HG03565 (cell line): ENCODE data around the gene AGO4.
"Not testable (repeated sequence)": the region's sequence is repeated elsewhere in the genome, so short reads cannot be mapped to it uniquely, and the experiment has no call there.

Experiments used
- ATAC-seq: cut with Tn5 transposase; IDR thresholded peaks from one replicate; pipeline ENCODE4 v1.9.1; 2021; ENCODE audit warnings: mild to moderate bottlenecking, moderate library complexity; ENCODE audit not compliant: unreplicated experiment

AGO4 gene

DNA sequence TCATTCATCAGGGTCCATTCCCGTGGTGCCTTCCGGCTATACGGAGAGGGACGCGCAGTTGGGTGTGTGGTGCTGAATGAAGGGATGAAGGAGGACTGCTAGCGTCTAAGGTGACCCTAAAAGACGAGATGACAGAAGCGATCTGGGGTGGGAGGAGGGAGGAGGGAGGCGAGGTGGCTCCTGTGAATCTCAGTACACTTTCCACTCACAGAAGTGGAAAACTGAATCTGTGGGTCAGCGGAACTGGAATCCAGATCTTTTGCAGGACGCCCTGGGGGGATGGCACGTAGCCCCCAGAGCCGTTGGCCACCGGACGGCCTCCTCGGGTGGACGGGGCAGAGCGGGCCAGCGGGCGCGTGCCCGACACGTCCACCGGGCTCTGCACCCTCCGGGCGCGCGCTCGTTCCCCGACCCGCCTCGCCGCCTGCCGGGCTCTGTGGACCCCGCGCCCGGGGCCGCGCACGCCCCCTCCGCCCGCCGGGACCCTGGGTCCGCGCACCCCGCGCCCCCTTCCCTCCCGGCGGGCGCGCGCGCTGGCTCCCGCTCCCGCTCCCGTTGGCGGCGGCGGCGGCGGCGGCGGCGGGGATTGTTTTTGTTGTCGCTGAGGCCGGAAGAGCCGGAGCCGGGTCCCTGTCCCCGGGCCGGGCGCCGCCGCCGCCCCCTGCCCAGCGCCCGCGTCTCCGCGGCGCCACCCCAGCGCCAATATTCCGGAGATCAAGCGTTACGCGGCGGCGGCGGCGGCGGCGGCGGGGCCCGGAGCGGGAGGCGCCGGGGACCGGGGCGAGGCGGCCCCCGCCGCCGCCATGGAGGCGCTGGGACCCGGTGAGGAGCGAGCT, at the start of gene AGO4:
Gene AGO4, plus strand, starts transcription at position 403 of the 836 bp plus-strand sequence. Its CDS starts 401 bp downstream, at position 804.
- no peak for ATAC-seq

DNA sequence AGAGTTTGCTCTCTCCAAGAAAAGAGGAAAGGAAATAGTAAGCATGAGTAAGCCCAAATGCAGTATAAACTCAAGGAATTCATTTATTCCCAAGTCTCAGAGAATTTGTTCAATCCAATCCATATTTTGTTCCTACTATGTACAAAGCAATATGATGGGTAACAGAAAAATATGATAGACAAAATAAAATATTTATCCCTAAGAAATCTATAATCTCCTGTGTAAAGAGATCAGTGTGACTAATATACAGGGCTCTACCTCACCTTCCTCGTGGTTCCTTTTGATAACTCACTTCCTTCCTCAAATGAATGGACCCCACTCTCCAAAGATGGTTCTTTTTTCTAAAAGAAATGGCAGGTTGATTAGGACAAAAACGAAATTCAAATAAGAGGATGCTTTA, 45.7 kb upstream of the AGO4 start:
- no peak for ATAC-seq

DNA sequence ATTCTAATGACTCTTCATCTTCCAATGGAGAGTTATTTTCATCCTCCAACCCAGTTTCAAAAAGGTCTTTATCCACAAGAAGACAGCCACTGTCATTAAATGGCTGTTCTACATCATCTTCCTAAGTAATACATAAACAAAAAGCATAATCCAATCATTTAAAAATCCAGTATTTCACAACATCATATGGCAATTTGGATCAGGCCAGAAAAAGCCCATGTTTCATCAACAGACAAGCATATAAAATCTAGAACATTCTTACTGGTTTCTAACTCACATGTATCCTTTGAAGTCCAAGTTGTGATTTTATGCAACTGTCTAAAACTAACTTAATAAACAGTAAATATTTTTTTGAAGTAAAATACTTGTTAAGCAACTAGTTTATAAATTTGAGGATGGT, 44.6 kb upstream of the AGO4 start:
- ATAC-seq, result no peak

DNA sequence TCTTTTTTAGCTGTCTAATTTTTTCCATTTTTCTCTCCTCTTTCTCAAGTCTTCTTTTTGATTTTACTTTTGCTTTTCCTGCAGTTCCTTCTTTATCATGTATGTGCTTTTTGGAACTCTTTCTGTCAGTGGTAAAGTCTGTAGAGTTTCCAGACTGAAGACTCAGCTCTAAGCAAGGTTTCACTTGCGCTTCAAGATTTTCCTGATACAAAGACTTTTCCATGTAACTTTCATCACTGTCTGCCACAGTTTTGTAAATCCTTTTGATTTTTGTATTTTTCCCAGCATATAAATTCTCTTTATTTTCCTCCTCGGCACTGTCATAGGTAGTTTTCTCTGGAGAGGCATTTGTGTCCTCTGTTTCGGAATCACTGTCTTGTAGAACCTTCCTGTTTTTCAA, 43.5 kb upstream of the AGO4 start:
- ATAC-seq, result no peak

DNA sequence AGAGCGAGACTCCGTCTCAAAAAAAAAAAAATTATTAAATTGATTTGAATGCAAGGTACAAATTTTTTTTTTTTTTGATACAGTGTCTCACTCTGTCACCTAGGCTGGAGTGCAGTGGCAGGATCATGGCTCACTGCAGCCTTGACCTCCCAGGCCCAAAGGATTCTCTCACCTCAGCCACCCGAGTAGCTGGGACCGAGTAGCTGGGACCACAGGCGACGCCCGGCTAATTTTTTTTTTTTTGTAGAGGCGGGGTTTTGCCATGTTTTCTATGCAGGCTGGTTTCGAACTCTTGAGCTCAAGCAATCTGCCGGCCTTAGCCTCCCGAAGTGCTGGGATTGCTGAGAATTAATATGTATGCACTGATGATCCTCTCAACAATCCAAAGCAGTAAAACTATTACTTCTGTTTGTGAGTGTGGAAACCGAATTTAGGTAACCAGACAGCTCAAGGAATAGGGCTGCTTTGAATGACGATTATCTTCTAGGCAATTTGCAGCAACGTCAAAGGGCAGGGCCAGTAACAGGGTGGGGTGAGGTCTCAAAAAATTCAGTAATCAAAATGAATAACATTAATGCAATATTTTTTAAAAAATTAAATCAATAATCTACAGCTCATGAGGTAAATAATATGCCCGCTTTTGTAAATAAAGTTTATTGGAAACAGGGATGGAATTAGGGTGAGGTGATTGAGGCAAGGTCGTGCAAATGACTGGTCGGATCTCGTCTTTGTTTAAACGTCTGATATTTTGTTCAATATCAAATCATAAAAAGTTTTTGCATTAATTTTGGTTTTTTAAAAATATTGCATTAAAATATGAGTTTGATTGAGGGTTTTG, 39.2 kb upstream of the AGO4 start:
- no peak for ATAC-seq

DNA sequence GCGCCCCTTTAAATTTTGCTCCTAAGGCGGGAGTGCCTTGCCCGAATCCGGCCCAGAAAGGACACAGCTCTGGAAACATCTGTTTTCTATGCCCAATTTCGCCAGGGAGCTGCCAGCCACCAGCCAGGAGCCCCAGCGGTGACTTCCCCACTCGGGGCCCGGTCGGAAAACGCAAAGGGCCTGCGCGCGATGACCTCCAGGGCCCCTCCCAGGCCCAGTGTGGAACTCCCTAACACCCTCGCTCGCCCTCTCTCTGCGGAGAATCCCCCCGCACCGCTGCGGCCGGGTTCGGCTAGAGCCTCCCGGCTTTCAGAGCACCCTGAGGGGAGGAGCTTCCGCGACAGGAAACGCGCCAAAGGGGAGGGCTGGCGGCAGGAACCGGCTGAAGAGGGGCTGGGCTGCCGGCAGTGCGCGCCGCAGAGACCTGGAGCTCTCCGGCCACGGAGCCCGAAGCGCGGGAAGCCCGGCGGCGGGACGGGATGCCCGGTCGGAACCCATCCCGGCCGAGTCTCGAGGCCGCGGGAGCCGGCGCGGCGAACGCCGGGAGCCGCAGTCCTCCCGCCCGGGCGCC, 38.5 kb upstream of the AGO4 start:
- ATAC-seq, result peak; percentile 63

DNA sequence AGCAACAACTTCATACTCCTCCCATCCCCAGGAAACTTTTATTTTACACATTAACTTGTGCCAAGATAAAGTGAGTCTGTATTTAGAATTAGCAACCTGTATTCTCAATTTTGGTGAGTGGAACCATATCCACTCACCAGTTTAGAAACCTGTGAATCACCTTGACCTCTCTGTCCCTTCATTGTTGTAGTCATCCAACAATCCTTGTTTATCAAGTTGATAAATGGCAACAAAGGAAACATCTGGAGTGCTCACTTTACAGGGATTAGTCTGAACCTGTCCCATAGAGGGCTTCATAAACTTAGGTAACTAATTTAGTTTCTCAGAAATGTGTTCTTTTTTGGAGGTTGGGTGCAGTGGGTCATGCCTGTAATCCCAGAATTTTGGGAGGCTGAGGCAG, 34.1 kb upstream of the AGO4 start:
- ATAC-seq, result no peak

DNA sequence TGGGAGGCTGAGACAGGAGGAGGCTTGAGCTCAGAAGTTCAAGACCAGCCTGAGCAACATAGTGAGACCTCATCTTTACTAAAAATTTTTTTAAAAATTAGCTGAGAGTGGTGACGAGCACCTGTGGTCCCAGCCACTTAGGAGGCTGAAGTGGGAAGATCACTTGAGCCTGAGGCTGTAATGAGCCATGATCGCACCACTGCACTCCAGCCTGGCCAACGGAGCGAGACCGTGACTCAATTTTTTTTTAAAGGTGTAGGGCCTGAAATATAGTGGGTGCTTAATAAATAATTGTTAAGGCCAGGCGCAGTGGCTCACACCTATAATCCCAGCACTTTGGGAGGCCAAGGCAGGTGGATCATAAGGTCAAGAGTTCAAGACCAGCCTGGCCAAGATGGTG, 31.6 kb upstream of the AGO4 start:
- not testable (repeated sequence) for ATAC-seq

DNA sequence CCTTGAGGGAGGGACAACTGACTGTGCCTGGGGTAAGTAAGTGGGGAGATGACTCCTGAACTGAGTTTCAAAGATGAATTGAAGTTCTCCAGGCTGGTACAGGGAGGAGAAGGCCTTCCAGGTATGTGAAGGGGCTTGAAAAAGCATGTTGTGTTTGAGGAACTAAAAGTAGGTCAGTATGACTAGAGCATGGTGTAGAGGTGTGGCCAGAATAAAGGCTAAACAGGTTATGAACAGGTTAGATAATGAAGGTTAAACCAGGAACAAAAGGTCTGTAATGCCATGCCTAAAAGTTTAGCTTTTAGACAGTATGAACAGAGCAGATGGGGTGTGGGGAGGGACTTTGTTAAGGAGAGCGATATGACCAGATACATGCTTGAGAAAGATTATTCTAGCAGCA, 30.7 kb upstream of the AGO4 start:
- ATAC-seq, result no peak

DNA sequence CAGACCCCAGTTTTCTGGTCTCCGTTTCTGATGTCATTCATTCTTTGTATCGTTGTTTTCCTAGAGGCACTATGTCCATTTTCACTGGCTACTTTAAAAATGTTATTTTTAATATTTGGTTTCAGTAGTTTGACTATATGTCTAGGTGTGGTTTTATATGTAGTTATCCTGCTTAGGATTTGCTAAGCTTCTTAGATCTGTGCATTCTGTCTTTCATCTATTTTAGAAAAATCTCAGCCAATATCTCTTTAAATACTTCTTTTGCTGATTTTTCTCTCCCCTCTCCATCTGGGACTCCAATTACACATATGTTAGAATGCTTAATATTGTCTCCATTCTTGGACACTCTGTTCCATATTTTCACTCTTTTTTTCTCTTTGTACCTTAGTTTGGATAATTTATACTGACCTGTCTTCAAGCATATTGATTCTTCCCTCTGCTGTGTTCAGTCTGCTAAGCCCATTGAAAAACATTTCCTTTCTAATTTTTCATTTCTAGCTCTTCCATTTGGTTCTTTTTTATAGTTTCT, 24.7 kb upstream of the AGO4 start:
- no peak for ATAC-seq

DNA sequence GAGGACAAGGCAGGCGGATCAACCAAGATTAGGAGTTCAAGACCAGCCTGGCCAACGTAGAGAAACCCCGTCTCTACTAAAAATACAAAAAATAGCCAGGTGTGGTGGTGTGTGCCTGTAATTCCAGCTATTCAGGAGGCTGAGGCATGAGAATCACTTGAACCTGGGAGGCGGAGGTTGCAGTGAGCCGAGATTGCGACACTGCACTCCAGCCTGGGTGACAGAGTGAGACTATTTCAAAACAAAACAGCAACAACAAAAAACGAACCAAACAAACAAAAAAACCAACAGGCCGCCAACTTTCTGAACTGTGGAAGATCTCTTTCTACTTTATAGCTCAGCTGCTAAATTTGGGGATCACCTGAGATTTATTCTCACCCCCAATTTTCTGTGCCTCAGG, 23.5 kb upstream of the AGO4 start:
- not testable (repeated sequence) for ATAC-seq

DNA sequence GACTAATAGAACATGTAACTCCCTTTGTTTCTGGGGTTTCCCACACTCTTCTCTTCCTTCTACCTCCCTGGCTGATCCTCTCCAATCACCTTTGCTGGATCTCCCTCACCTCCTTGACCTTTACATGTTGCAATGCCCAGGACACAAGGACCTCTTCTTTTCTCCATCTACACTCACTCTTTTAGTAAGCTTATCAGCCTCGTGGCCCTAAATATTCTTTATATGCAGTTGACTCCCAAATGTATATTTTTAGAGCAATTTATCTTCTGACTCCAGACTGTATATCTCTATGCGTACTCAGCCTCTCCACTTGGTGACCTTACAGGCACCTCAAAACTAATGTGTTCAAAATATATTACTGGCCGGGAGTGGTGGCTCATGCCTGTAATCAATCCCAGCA, 19.7 kb upstream of the AGO4 start:
- no peak for ATAC-seq

DNA sequence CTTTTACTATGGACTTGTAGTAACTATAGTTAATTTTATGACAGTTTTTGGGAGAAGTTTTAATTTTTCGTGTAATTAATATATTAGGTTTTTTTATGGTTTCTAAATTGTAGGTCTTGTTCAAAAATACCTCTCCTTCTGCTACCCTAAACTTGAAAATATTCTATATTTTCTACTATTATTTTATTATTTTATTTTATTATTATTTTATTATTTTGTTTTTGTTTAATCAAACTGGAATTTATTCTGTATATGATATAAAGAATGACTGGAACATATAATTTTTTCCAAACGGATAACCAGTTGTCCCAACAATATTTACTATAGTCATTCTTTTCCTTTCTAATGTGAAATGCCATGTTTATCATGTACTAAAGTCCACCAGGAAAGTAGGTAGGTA, 17.1 kb upstream of the AGO4 start:
- ATAC-seq, result no peak

DNA sequence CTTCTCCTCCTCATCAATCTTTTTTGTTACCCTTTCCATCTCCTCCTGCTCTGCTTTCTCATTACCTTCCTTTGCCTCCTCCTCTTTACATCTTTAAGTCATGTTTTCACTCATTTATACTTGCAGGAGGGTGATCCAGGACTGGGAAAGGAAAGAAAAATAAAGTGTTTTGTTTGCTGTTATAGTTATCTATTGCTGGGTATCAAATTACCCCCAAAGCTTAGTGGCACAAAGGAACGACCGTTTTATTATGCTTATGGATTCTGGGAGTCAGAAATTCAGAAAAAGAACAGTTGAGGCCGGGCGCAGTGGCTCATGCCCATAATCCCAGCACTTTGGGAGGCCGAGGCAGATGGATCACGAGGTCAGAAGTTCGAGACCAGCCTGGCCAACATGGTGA, 12.5 kb upstream of the AGO4 start:
- ATAC-seq, result no peak

DNA sequence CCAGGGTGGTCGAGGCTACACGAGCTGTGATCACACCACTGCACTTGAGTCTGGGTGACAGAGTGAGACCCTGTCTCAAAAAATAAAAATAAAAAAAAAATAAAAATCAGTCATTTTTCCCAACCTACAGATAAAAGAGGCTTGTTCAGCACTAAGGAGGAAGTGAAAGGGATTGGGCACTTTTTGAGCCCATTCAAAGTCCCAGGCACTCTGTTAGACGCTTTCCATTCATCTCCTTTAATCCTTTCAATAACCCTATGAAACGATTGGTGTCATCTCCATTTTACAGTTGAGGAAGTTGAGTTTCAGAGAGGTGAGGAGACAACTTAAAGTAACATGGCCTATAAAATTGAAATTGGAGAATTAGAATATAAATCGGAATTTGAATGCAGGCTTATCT, 10.4 kb upstream of the AGO4 start:
- ATAC-seq, result no peak

DNA sequence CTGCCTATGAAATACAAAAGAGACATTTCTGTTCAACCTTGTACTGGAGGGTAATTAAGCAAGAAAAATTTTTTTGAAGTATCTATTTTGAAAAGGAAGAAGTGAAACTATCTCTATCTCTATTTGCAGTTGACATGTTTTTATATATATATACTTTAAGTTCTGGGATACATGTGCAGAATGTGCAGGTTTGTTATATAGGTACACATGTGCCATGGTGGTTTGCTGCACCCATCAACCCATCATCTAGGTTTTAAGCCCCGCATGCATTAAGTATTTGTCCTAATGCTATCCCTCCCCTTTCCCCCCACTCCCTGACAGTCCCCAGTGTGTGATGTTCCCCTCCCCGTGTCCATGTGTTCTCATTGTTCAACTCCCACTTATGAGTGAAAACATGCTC, 9.8 kb upstream of the AGO4 start:
- ATAC-seq, result not testable (repeated sequence)

DNA sequence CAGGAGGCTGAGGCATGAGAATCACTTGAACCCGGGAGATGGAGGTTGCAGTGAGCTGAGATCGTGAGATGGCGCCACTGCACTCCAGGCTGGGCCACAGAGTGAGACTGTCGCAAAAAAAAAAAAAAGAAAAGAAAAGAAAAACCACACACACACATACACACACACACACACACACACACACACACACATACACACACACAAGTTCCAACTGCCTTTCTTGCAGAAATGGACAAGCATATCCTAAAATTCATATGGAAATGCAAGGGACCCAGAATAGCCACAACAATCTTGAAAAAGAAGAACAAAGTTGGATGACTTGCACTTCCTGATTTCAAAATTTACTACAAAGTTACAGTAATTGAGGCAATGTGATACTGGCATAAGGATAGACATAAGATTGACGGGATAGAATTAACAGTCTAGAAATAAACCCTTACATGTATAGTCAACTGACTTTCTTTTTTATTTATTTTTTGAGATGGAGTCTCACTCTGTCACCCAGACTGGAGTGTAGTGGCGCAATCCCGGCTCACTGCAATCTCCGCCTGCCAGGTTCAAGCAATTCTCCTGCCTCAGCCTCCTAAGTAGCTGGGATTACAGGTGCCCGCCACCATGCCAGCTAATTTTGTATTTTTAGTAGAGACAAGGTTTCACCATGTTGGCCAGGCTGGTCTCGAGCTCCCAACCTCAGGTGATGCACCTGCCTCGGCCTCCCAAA, 7.5 kb upstream of the AGO4 start:
- not testable (repeated sequence) for ATAC-seq

DNA sequence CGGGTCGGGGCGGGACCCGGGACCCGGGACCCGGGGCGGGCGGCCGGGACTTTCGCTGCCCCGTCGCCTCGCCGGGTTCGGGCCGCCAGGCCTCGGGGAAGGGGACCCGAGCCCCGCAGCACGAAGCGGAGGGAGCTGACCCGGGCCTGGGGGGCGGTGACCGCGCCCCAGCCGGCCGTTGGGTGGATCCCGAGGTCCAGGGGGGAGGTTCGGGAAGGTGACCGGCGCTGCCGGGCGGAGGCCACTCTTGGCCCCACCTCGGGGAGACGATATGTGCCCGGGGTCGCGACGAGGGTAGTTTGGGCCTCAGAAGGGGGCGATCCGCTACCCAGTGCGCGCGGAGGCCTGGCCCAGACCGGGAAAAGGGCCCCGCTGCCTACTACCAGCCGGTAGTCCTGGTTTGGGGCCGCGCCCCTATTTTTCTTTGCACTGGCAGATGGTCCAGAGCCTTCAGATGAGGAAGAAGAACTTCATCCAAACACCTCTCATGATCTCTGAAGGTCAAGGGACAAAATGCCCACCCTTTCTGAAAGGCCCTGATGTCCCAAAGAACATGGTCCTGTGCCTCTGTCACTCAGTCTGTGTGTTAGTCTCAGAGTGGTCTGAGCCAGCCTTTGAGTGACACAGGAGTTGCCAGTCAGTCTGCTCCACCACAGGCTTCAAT, 766 bp downstream of the AGO4 start:
- no peak for ATAC-seq

DNA sequence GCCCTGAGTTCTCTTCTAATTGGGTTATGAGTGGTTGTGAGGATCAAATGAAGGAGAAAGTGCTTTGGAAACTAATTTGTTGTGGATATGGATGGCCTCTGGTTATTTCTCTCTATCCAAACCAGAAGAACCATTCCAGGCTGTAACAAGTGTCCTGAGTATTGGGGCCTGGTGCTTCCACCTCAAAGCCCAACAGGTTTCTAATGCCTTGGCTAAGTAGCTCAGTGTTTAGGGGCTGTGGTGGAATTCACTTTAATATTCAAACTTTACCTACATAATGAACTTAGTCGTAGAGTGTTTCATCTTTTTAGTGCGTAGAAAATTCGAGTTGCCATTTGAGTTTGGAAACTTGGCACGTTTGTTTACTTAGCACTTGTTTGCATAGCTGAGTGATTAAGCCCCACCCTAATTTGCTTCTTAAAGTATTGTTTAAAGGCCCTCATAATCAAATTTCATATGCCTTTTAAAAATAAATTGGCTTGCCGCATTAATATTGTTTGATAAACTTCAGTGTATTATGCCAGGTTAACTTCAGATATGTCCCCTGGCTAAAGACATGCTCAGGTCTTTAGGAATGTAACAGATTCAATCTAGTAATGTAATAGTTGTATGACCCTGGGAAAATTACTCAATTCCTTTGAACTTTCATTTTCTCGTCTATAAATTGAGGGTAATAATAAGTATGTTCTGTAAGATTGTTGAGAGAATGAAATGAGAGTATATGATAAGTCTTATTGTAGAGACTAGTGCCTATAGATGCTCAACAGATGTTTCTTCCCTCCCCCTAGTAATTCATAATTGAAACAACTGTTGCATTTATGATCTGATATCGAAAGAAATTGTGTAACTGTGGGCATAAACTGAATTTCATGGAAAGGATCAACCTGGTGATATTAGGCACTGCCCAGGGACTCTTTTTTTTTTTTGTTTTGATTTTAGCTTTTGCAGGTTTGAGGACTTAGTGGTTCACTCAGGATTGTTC, 1.6 kb downstream of the AGO4 start:
- no peak for ATAC-seq
